Measurements from ENCODE around the gene CDC34. TPM values are rescaled to one million over a fixed set of nuclear protein-coding genes. Genes with fewer than 3 reads are reported as not detected.

CDC34 gene
- total RNA-seq, 6 experiments from 2014 or later, result 44.8 to 81.8 (median 49.5) TPM

DNA sequence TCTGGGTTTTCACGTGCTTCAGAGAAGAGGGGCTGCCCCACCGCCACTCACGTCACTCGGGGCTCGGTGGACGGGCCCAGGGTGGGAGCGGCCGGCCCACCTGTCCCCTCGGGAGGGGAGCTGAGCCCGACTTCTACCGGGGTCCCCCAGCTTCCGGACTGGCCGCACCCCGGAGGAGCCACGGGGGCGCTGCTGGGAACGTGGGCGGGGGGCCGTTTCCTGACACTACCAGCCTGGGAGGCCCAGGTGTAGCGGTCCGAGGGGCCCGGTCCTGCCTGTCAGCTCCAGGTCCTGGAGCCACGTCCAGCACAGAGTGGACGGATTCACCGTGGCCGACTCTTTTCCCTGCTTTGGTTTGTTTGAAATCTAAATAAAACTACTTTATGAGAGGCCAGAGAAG is 10.1 kb downstream of the CDC34 start:
- DNase-seq (no peak), ATAC-seq (peak in 1 of 4 donors; percentile 4)
- Histone ChIP-seq H3K36me3 (peaks cover 0 to 33% (median 15%) of the 10 kb centered on the region in 4 donors), H3K9me3 (no peaks in the 10 kb centered on the region), H3K27me3 (no peaks in the 10 kb centered on the region), H3K4me1 (no peaks in the 10 kb centered on the region), H3K4me3 (no peak overlapping the region), H3K27ac (no peak overlapping the region)
- whole genome bisulfite sequencing (ENCODE audit: insufficient coverage, low coverage, low lambda C conversion rate, missing lambda C conversion rate), result 73% methylated on average over 3 of the region's 26 CpGs
- TF ChIP-seq, protein P1, sequence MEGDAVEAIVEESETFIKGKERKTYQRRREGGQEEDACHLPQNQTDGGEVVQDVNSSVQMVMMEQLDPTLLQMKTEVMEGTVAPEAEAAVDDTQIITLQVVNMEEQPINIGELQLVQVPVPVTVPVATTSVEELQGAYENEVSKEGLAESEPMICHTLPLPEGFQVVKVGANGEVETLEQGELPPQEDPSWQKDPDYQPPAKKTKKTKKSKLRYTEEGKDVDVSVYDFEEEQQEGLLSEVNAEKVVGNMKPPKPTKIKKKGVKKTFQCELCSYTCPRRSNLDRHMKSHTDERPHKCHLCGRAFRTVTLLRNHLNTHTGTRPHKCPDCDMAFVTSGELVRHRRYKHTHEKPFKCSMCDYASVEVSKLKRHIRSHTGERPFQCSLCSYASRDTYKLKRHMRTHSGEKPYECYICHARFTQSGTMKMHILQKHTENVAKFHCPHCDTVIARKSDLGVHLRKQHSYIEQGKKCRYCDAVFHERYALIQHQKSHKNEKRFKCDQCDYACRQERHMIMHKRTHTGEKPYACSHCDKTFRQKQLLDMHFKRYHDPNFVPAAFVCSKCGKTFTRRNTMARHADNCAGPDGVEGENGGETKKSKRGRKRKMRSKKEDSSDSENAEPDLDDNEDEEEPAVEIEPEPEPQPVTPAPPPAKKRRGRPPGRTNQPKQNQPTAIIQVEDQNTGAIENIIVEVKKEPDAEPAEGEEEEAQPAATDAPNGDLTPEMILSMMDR (IDR thresholded peaks at IDR 0.05), result no peak
- no peak for TF ChIP-seq POLR2A (IDR thresholded peaks at IDR 0.05)
- intact Hi-C loops (cut with DNase I), result no loop called here

DNA sequence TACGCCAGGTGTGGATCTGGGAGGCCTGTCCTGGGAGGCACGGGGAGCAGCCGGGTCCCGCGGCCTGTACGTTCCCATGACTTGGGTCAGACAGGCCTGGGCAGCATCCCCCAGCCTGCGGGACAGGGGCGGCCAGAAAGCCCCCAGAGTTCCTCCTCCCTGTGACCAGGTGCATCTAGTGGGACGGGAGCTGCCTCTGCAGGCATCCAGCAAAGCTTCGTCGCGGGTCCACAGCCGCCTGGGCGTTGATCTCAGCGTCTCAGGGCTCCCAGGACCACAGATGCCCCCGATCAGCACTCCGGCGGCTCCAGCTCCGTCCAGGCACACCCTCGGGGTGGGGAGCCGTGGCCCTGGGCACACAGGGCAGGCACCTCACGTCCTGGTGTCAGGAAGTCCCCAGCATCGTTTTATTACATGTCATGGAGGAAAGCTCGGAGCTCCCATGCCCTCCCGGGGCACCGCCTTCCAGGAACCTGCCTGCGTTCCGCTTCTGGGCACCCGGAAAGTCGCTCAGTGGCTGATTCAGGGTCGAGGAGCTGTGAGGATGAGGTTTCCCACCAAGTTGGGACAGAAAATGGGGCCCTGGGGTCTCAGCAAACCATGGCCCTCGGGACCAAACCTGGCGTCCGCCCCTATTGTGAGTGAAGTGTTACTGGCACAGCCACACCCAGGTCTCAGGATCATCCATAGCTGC is 10.8 kb downstream of the CDC34 start:
- Histone ChIP-seq H3K27ac (no peak overlapping the region), H3K27me3 (no peaks in the 10 kb centered on the region), H3K36me3 (peaks cover 0 to 28% (median 11%) of the 10 kb centered on the region in 4 donors), H3K4me1 (no peaks in the 10 kb centered on the region), H3K9me3 (no peaks in the 10 kb centered on the region), H3K4me3 (no peak overlapping the region)
- TF ChIP-seq POLR2A (IDR thresholded peaks at IDR 0.05), result no peak
- TF ChIP-seq, protein P1 (IDR thresholded peaks at IDR 0.05), result no peak
- DNase-seq (peak in 1 of 3 donors; percentile 26), ATAC-seq (no peak)
- intact Hi-C loops (cut with DNase I), result no loop called here
- WGBS (ENCODE audit: insufficient coverage, low coverage, low lambda C conversion rate, missing lambda C conversion rate), result no CpG with 5 or more reads among the region's 34 CpGs

DNA sequence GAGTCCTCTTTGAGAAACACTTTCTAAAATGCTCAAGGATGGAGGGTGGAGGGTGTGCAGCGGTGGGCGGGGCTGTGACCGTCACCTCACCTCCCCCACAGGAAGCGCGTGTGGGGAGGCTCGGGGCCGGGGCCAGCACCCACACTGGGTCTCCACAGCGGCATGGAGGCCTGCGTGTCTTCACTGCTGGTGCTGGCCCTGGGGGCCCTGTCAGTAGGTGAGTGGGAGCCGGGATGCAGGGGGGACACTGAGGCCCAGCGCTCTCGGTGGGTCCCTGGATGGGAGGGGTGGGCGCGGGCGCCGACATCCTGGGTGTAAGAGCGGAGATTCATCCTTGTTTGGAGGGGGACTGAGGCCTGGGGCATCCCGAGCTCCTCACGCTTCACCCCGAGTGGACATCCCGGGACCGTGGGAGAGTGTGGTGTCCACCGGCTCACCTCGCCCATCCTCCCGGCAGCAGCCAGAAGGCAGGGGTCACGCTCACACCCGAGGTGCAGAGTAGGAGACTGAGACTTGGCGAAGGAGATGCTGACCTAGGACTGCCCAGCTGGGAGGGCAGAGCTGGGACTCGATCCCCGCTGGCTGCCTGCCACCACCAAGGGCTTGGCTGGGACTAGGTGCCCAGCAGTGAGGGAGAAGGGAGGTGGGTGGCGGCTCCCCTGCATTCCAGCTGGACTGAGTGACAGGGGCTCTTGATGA is 12.5 kb downstream of the CDC34 start, which contains the start of gene GZMM:
GZMM (plus strand) TSS at position 144 of the 699 bp plus-strand sequence; CDS start at position 163, 19 bp downstream.
- H3K36me3 ChIP-seq, result peaks cover 0 to 15% (median 6%) of the 10 kb centered on the region in 4 donors
- 100% methylated on average over 2 of the region's 31 CpGs for WGBS (ENCODE audit: insufficient coverage, low coverage, low lambda C conversion rate, missing lambda C conversion rate)
- H3K27me3 ChIP-seq, result no peaks in the 10 kb centered on the region
- ATAC-seq (peak; percentile 44 to 69 (median 52)), DNase-seq (peak in 2 of 3 donors; percentile 33 to 52)
- no peak within 1 kb of the TSS for H3K27ac ChIP-seq
- H3K4me3 ChIP-seq, result no peak within 1 kb of the TSS
- no peaks in the 10 kb centered on the region for H3K4me1 ChIP-seq
- intact Hi-C loops (cut with DNase I), result no loop called here
- TF ChIP-seq, protein P1 (IDR thresholded peaks at IDR 0.05), result no peak
- TF ChIP-seq POLR2A (IDR thresholded peaks at IDR 0.05), result no peak
- H3K9me3 ChIP-seq, result no peaks in the 10 kb centered on the region

DNA sequence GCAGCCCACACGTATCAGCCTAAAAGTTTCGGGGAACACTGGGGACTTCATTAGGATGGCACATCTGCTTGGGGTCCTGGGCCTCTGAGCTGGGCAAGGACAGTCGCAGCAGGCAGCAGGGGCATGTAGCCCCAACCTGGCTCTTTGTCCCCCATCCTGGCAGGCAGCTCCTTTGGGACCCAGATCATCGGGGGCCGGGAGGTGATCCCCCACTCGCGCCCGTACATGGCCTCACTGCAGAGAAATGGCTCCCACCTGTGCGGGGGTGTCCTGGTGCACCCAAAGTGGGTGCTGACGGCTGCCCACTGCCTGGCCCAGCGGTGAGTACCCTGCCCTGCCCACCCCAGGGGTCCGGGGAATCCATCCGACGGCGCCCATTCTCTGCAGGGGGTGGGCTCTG is 15.6 kb downstream of the CDC34 start:
- DNase-seq, result no peak
- TF ChIP-seq POLR2A (IDR thresholded peaks at IDR 0.05), result no peak
- TF ChIP-seq, protein P1 (IDR thresholded peaks at IDR 0.05), result no peak
- no peaks in the 10 kb centered on the region for H3K27me3 ChIP-seq

More for the DNA sequence above, 15.6 kb downstream of the CDC34 start:
- Histone ChIP-seq H3K9me3 (no peaks in the 10 kb centered on the region), H3K36me3 (peaks cover 0 to under 1% (median 0%) of the 10 kb centered on the region in 4 donors), H3K27ac (no peak overlapping the region), H3K4me1 (no peaks in the 10 kb centered on the region), H3K4me3 (no peak overlapping the region)
- no peak for ATAC-seq
- WGBS (ENCODE audit: insufficient coverage, low coverage, low lambda C conversion rate, missing lambda C conversion rate), result 96% methylated on average over 4 of the region's 15 CpGs
- intact Hi-C loops (cut with DNase I), result no loop called here
